Loucy (cell line): ENCODE results near the gene PRIMPOL.

Experiments
- CTCF ChIP-seq: fragments of 200-600 bp; sonication (generic); conservative IDR thresholded peaks from 2 replicates; pipeline ENCODE4 v1.5.1; 2014; ENCODE audit warnings: mild to moderate bottlenecking, antibody characterized with exemption, low read length
- EZH2phosphoT487 ChIP-seq: fragments of 200-600 bp; IDR thresholded peaks from 2 replicates; pipeline ENCODE4 v1.6.1; 2018; ENCODE audit warnings: antibody characterized with exemption, mild to moderate bottlenecking, moderate library complexity, borderline replicate concordance

GRCh38 chr4:184647266-184648053 lies 2.1 kb upstream of the PRIMPOL start:
- TF ChIP-seq CTCF (no peak), EZH2phosphoT487 (no peak)
